AG08396 (cell line): ENCODE results near the gene CPEB4.

Experiments
- DNase-seq: peaks from one replicate; pipeline ENCODE4 v3.0.0; 2012; ENCODE audit warnings: low spot score, mixed read lengths

Gene CPEB4

GRCh38 chr5:173885475-173886010 lies 2.6 kb upstream of the CPEB4 start:
- DNase-seq, result no peak

GRCh38 chr5:173886150-173886549 lies 2.0 kb upstream of the CPEB4 start:
- DNase-seq, result no peak

- no peak for DNase-seq
Observed at GRCh38 chr5:173888473-173889131, 453 bp downstream of the CPEB4 start.

GRCh38 chr5:173890195-173890991 lies 2.2 kb downstream of the CPEB4 start:
- no peak for DNase-seq

DNA sequence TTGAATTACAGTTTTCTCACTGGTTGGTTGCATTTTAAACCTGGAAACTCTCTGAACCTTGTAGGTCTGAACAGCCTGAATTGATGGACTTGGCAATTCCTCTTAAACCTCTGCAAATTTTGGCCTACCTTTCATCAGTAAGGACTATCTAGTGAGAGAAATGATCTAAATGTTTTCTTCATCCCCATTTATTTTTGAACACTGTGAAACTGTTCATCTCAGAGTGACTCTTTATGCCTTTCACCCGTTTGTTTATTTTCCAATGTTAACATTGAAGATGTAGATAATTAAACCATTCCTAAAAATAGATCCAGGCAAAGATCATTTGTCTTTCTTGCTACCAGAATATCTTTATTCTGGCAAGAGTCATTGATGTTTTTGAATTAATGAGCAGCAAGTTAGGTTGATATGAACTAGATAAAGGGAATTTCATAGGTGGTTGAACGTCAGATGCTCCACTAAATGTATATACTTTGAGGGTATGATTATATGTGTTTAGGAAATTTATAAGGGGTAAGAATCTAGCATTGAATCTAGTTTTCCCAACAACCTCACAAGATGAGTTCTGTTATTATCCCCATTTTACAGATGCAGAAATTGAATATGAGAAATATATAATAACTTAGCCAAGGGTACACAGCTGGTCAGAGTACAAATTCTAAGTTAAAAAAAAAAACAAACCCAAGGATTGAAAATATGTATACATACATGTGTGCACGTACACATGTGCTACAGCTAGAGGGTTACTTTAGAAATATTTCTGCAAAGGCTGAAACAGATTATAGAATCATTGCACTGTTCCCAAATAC lies 3.4 kb downstream of the CPEB4 start:
- no peak for DNase-seq

DNA sequence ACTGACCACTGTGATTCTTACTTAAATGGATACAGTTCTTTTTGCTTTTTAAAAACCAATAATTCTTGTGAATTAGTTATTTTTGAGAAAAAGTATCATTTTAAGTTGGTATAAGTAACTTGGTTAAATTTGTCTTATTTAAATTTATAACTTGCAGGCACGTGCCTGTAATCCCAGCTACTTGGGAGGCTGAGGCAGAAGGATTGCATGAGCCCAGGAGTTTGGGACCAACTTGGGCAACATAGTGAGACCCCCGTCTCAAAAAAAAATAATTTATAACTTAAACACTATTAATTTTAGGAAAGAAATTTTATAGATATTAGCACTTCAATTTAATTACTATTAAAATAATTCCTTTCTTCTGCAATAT lies 5.0 kb downstream of the CPEB4 start:
- no peak for DNase-seq

- DNase-seq, result no peak
Observed at GRCh38 chr5:173895401-173896165, 7.4 kb downstream of the CPEB4 start.

DNA sequence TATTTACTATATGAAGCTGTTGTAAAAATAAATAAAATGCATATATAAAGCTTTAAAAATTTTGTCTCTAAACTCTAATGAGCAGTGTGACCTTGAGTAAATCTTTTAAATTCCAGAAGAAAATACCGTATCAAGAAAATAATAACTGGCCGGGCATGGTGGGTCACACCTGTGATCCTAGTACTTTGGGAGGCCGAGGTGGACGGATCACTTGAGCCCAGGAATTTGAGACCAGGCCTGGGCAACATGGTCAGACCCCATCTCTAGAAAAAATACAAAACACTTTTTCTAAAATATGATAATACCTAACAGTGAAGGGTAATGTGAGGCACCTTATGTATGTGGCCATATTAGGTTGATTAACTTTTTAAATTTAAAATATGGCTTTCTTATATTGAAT lies 8.5 kb downstream of the CPEB4 start:
- DNase-seq, result no peak

GRCh38 chr5:173901705-173902104 lies 13.6 kb downstream of the CPEB4 start:
- DNase-seq, result no peak

- DNase-seq, result no peak
Observed at GRCh38 chr5:173902334-173902733, 14.2 kb downstream of the CPEB4 start.

GRCh38 chr5:173902743-173903142 lies 14.6 kb downstream of the CPEB4 start:
- DNase-seq, result no peak

GRCh38 chr5:173903396-173904140 lies 15.4 kb downstream of the CPEB4 start:
- no peak for DNase-seq

DNA sequence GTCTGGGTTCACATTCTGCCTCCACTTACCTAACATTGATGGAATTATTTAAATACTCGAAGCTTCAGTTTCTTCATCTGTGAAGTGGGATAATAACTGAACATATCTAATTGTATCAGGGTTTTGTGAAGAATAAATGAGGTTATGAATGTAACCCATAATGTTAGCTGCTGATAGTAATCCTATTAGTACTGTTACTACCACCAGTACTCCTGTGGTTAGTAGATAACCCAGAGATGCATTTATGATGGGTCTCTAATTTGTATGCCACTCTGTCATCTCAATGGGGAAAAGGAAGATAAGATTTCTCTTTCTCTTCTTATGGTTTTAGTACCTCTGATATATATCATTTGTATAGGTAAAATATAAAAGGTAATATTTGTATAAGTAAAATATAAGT lies 16.0 kb downstream of the CPEB4 start:
- no peak for DNase-seq

- no peak for DNase-seq
Observed at GRCh38 chr5:173907284-173907683, 19.1 kb downstream of the CPEB4 start.

DNA sequence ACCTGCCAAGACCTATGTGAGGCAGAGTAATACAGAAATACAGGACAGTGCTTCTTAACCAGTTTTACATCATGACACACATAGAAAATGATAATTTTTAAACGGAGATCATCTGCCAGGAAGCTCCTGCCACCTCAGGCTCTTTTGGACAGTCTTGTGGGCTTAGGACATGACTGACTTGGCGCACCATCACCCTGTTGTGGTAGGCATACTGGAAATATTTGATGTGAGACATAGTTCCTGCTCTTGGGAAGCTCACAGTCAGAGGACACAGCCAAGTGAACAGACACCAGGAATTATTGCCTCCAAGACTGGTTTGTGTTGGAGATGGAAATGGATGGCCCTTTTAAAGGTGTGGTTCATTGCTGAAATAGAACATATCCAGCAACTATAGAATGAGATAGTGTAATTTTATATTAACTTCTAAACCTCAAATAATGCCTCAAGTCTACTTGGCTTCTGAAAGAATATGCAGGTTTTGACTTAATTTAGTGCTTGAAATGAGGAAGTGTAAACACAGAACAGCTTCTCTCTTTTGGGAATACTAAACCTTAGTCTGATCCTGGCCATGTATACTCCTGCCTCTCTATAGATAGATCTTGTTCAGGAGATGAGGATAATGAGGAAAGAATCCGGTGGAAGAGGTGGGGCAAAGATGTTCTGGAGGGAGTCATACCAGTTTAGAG lies 19.7 kb downstream of the CPEB4 start:
- DNase-seq, result no peak

DNA sequence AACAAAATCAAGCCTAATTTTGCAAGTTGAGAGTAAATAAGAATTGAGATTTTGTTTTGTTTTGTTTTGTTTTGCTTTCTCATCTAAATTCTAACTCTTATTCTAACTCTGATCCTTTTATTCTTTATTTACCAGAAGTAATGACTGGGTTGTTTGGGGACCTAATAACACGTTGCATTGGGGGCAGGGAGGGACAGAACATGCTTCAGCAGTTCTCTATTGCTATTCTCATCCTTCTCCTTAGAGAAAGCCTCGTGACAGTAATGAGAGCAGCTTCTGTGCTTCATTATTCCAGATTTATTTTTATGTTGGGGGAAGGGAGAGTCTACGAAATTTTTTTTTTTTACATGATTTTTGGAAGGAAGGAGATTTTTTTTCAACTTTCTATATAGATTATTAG lies 21.1 kb downstream of the CPEB4 start:
- no peak for DNase-seq

DNA sequence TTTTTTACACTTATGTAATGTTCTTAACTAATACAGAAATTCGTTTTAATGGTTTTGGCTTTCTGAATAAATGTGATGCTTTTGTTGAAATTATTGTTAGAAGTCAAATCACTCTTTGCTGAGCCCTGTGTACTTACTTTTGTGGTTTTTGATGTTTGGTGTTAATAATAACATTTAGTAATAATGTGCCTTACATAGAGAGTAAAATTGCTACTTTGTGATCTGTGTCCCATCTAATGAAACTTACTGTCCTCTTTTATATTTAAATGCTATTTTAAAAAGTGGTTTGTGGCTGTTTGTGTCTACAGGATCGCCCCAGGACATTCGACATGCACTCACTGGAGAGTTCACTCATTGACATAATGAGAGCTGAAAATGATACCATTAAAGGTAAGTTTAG lies 22.1 kb downstream of the CPEB4 start:
- no peak for DNase-seq

- DNase-seq, result no peak
Observed at GRCh38 chr5:173911623-173912022, 23.5 kb downstream of the CPEB4 start.

DNA sequence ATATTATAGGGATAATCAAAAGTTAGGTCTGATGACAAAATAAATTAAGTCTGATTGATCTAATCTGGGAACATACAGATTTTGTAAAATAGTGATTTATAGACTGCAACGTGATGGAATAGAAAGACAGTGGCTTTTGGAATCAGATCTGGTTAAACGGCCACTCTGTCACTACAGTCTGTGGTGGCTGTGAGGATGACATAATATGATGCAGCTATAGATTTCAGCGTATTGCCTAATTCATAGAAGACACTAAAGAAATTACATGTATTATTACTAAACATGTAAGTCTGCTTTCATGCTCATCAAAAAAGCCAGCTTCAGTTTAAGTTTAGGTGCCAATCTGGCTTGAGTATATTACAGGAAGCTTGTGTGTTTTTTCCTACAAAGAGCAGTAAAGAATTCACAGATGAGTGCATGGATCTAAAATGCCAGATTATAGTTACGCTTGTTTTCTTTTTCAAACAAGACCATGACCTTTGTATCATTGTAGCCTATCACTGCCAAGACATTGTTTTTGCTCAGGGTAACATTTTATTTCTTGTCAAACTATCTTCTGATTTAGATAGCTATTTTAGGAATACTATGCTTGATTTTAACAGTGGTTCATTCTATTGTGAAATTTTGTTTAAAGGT lies 25.7 kb downstream of the CPEB4 start:
- no peak for DNase-seq
